GM21528 (cell line): ENCODE results near the gene ALG1L2.
"Not testable (repeated sequence)": the region's sequence is repeated elsewhere in the genome, so short reads cannot be mapped to it uniquely, and the experiment has no call there.

Source experiments
- ATAC-seq: cut with Tn5 transposase; IDR thresholded peaks from one replicate; pipeline ENCODE4 v1.9.1; 2021; ENCODE audit warnings: mild to moderate bottlenecking, moderate library complexity; ENCODE audit not compliant: unreplicated experiment, low FRiP score

ALG1L2 gene

GRCh38 chr3:130081351-130081881, at the start of gene ALG1L2:
Gene ALG1L2 (plus strand): TSS chr3:130081831. CDS start chr3:130082017, 186 bp downstream.
- no peak for ATAC-seq

- not testable (repeated sequence) for ATAC-seq
Observed at GRCh38 chr3:130037126-130037815, 44.4 kb upstream of the ALG1L2 start.

- ATAC-seq = not testable (repeated sequence)
Observed at GRCh38 chr3:130042736-130043135, 38.9 kb upstream of the ALG1L2 start.

GRCh38 chr3:130043658-130044057, 38.0 kb upstream of the ALG1L2 start:
- not testable (repeated sequence) for ATAC-seq

- ATAC-seq = no peak
Observed at GRCh38 chr3:130044370-130044769, 37.3 kb upstream of the ALG1L2 start.

- ATAC-seq = no peak
Observed at GRCh38 chr3:130048726-130049125, 32.9 kb upstream of the ALG1L2 start.

- not testable (repeated sequence) for ATAC-seq
Observed at GRCh38 chr3:130052366-130052765, 29.3 kb upstream of the ALG1L2 start.

- ATAC-seq = not testable (repeated sequence)
Observed at GRCh38 chr3:130052965-130053364, 28.7 kb upstream of the ALG1L2 start.

GRCh38 chr3:130057536-130058266, 23.9 kb upstream of the ALG1L2 start:
- not testable (repeated sequence) for ATAC-seq

- ATAC-seq = not testable (repeated sequence)
Observed at GRCh38 chr3:130058267-130058657, 23.4 kb upstream of the ALG1L2 start.

GRCh38 chr3:130058716-130059115, 22.9 kb upstream of the ALG1L2 start:
- ATAC-seq = not testable (repeated sequence)

- ATAC-seq = not testable (repeated sequence)
Observed at GRCh38 chr3:130059162-130059561, 22.5 kb upstream of the ALG1L2 start.

GRCh38 chr3:130073582-130073981, 8.0 kb upstream of the ALG1L2 start:
- no peak for ATAC-seq

GRCh38 chr3:130077636-130078035, 4.0 kb upstream of the ALG1L2 start:
- no peak for ATAC-seq

GRCh38 chr3:130083363-130084090, 1.9 kb downstream of the ALG1L2 start:
- ATAC-seq = not testable (repeated sequence)

GRCh38 chr3:130084436-130084980, 2.9 kb downstream of the ALG1L2 start:
- ATAC-seq = no peak

GRCh38 chr3:130085881-130086280, 4.2 kb downstream of the ALG1L2 start:
- ATAC-seq = no peak

GRCh38 chr3:130086628-130087027, 5.0 kb downstream of the ALG1L2 start:
- not testable (repeated sequence) for ATAC-seq

- no peak for ATAC-seq
Observed at GRCh38 chr3:130088061-130088460, 6.4 kb downstream of the ALG1L2 start.

GRCh38 chr3:130090681-130091080, 9.1 kb downstream of the ALG1L2 start:
- ATAC-seq = not testable (repeated sequence)

- ATAC-seq = no peak
Observed at GRCh38 chr3:130091958-130092357, 10.3 kb downstream of the ALG1L2 start.
